Measurements from ENCODE around the gene ZNRF2.

- TF ChIP-seq CTCF (IDR thresholded peaks at IDR 0.05), result no peak
- TF ChIP-seq POLR2AphosphoS5 (IDR thresholded peaks at IDR 0.05), result no peak
- TF ChIP-seq EP300 (IDR thresholded peaks at IDR 0.05; ENCODE audit: low read depth), result no peak
Measured at GRCh38 chr7:30379741-30380140, 95.3 kb downstream of the ZNRF2 start.

Measured in transverse colon (tissue), 4 donors.